Choroid plexus epithelial cell (primary cell): ENCODE results near the gene CDC5L.

Experiments used
- DNase-seq: peaks from one replicate; pipeline ENCODE4 v3.0.0-alpha.2; 2010; ENCODE audit warnings: low read depth
- H3K4me3 ChIP-seq: 2 replicates; pipeline ENCODE4 v1.5.1; 2011; ENCODE audit warnings: low read depth, mild to moderate bottlenecking, control low read depth, low read length, moderate library complexity
- CTCF ChIP-seq: conservative IDR thresholded peaks from 2 replicates; pipeline ENCODE4 v1.5.1; 2011; ENCODE audit warnings: low read depth, mild to moderate bottlenecking, control low read depth, inconsistent platforms, low read length, moderate library complexity

CDC5L gene

DNA sequence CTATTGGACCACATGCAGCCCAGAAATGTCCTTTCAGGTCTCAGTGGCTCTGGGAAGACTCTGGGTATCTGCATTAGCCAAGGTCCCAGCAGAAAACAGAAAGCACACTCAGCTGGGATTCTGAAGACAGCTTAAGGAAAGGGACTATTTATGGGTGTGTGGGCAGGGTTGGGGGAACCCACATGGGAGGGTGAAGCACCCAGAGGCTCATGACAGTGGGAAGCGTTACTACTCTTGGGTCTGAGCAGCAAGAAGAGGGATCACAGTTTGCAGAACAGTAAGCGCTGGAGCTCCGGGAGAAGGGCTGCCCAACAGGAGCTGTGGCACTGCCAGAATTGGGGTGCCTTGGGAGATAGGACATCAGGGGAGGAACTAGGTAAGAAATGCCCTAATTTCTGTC is 12.4 kb upstream of the CDC5L start:
- H3K4me3 ChIP-seq = no peak overlapping the region
- no peak for TF ChIP-seq CTCF
- DNase-seq = no peak

DNA sequence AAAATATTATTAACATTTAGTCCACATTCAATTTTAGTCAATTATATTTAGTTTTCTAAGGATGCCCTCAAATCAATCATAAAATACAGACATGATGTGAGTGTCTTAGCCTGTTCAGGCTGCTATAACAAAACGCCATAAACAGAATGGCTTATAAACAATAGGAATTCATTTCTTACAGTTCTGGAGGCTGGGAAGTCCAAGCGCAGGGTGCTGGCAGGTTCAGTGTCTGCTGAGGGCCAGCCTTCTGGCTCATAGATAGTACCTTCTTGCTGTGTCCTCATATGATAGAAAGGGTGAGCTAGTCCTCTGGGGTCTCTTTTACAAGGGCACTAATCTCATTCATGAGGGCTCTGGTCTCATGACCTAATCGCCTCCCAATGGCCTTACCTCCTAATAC is 10.0 kb upstream of the CDC5L start:
- DNase-seq = no peak
- no peak for TF ChIP-seq CTCF
- no peak overlapping the region for H3K4me3 ChIP-seq

DNA sequence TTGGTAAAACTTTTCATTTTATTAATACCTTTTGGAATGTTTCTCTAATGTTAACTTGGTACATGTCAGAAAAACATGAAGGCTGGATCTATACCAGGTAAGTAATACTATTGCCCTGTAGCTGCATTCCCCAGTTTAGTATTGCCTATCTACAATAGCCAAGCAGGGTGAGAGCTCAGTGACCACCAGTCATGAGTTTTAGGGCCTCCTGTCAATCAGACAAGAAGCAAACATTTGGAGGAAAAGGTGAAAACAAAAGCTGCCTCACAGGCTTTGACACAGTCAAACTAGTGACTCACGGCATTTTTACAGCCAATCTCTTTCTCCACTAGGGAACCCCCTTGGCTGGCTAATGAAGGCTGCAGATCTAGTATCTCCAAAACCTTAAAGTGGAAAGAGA is 9.5 kb upstream of the CDC5L start:
- TF ChIP-seq CTCF = no peak
- DNase-seq = no peak

GRCh38 chr6:44381739-44382138 is 5.8 kb upstream of the CDC5L start:
- no peak for TF ChIP-seq CTCF
- H3K4me3 ChIP-seq = no peak overlapping the region
- DNase-seq = peak; percentile 30

More for the DNA sequence above, 9.5 kb upstream of the CDC5L start:
- no peak overlapping the region for H3K4me3 ChIP-seq

- peak overlapping the region; percentile 86 for H3K4me3 ChIP-seq
- no peak for TF ChIP-seq CTCF
- no peak for DNase-seq
Observed at GRCh38 chr6:44386364-44386928, 1.1 kb upstream of the CDC5L start.

- DNase-seq = peak; percentile 34
- TF ChIP-seq CTCF = no peak
- H3K4me3 ChIP-seq = peak overlapping the region; percentile 86
Observed at GRCh38 chr6:44386929-44387345, 569 bp upstream of the CDC5L start.

- peak overlapping the region; percentile 86 for H3K4me3 ChIP-seq
- no peak for DNase-seq
- TF ChIP-seq CTCF = no peak
Observed at GRCh38 chr6:44388135-44388487, 605 bp downstream of the CDC5L start.
